Measurements from ENCODE around the gene PFKFB2. TPM values are rescaled to one million over a fixed set of nuclear protein-coding genes. Genes with fewer than 3 reads are reported as not detected.

Gene PFKFB2
- polyA plus RNA-seq, 1 donor (not counting 4 experiments of a cell fraction or from before 2014, with no cell fraction given) = 12.2 TPM

DNA sequence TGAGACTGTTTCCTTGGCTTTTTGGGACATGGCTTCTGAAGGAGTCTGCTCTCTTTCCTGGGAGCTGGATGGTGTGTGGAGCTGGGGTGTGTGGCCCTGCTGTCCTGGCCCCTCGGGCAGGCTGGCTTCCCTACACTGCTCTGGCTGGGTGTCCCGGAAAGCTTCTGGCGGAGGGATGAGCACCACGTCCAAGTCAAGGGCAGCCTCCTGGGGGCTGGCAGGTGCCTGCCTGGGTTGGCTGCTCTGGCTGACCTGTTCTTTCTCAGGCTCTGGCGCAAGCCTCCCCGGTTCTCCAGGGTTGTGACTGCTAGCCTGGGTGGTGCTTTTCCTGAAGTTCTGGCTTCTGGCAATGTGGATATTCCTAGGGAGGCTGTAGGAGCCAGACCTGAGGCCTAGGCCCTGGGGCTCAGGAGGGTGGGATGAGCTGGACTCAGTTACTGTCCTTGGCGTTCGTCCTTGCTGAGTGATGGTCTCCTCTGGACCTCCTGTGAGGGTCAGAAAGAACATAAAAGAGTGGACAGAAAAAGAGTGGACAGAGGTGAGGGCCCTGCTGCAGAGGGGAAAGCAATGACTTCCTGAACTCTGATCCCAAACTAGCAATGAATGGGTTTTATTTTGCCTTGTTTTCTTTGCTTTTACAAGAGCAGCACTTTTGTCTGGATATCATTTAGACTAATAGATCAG, 29.9 kb upstream of the PFKFB2 start:
- H3K9me3 ChIP-seq (ENCODE audit: control insufficient read depth, low read depth, low read length) = no peaks in the 10 kb centered on the region
- H3K27me3 ChIP-seq (ENCODE audit: control insufficient read depth, extremely low read depth, insufficient read depth, low read length) = no peaks in the 10 kb centered on the region
- dilution Hi-C loops (cut with MboI; ENCODE audit: extremely low pct_ligation_motif_present, low sequenced_read_pairs) = no loop called here
- DNase-seq (ENCODE audit: low read depth, low spot score) (no peak), FAIRE-seq (no peak)
- H3K4me1 ChIP-seq (ENCODE audit: control insufficient read depth, extremely low read depth, insufficient read depth, low read length) = peaks cover 97% of the 10 kb centered on the region
- TF ChIP-seq EZH2 (IDR thresholded peaks at IDR 0.05; ENCODE audit: low read length) = no peak
- TF ChIP-seq, protein P1, sequence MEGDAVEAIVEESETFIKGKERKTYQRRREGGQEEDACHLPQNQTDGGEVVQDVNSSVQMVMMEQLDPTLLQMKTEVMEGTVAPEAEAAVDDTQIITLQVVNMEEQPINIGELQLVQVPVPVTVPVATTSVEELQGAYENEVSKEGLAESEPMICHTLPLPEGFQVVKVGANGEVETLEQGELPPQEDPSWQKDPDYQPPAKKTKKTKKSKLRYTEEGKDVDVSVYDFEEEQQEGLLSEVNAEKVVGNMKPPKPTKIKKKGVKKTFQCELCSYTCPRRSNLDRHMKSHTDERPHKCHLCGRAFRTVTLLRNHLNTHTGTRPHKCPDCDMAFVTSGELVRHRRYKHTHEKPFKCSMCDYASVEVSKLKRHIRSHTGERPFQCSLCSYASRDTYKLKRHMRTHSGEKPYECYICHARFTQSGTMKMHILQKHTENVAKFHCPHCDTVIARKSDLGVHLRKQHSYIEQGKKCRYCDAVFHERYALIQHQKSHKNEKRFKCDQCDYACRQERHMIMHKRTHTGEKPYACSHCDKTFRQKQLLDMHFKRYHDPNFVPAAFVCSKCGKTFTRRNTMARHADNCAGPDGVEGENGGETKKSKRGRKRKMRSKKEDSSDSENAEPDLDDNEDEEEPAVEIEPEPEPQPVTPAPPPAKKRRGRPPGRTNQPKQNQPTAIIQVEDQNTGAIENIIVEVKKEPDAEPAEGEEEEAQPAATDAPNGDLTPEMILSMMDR (optimal IDR thresholded peaks at IDR 0.05 in 1 of 3, IDR thresholded peaks at IDR 0.05 in 1 of 3, conservative IDR thresholded peaks at IDR 0.05 in 1 of 3; ENCODE audit: extremely low read depth in 1 of 3, insufficient read depth in 2 of 3, low read length in 3 of 3) = no peak
- H4K20me1 ChIP-seq (ENCODE audit: control insufficient read depth, extremely low read depth, insufficient read depth, low read length) = no peaks in the 10 kb centered on the region
- H3K36me3 ChIP-seq (ENCODE audit: control insufficient read depth in 2 of 2, extremely low read depth in 1 of 2, insufficient read depth in 2 of 2, low read length in 2 of 2) = peaks cover 25 to 54% of the 10 kb centered on the region in 2 experiments
- no peak overlapping the region for H3K4me2 ChIP-seq (ENCODE audit: control insufficient read depth, extremely low read depth, insufficient read depth, low read depth, low read length)
- no peaks in the 10 kb centered on the region for H3K9me1 ChIP-seq (ENCODE audit: control insufficient read depth, extremely low read depth, insufficient read depth, low read length)
- H3K79me2 ChIP-seq (ENCODE audit: control insufficient read depth, insufficient read depth, low read length) = peaks cover 34% of the 10 kb centered on the region
- peak overlapping the region; percentile 93 for H3K9ac ChIP-seq (ENCODE audit: control insufficient read depth, extremely low read depth, insufficient read depth, low read length)
- H3K4me3 ChIP-seq (ENCODE audit: control insufficient read depth in 2 of 3, extremely low read depth in 1 of 3, insufficient read depth in 2 of 3, low read depth in 1 of 3, low read length in 3 of 3) = no peak overlapping the region
- no peak overlapping the region for H2AFZ ChIP-seq (ENCODE audit: control insufficient read depth, low read length)
- peak overlapping the region; percentile 97 for H3K27ac ChIP-seq (ENCODE audit: control insufficient read depth, insufficient read depth, low read length)

- H2AFZ ChIP-seq (ENCODE audit: control insufficient read depth, low read length) = no peak overlapping the region
- H4K20me1 ChIP-seq (ENCODE audit: control insufficient read depth, extremely low read depth, insufficient read depth, low read length) = no peaks in the 10 kb centered on the region
- TF ChIP-seq, protein P1 (optimal IDR thresholded peaks at IDR 0.05 in 1 of 3, IDR thresholded peaks at IDR 0.05 in 1 of 3, conservative IDR thresholded peaks at IDR 0.05 in 1 of 3; ENCODE audit: extremely low read depth in 1 of 3, insufficient read depth in 2 of 3, low read length in 3 of 3) = no peak
- TF ChIP-seq EZH2 (IDR thresholded peaks at IDR 0.05; ENCODE audit: low read length) = no peak
- H3K9me3 ChIP-seq (ENCODE audit: control insufficient read depth, low read depth, low read length) = no peaks in the 10 kb centered on the region
- peak overlapping the region; percentile 99 for H3K27ac ChIP-seq (ENCODE audit: control insufficient read depth, insufficient read depth, low read length)
- H3K4me2 ChIP-seq (ENCODE audit: control insufficient read depth, extremely low read depth, insufficient read depth, low read depth, low read length) = no peak overlapping the region
- H3K9me1 ChIP-seq (ENCODE audit: control insufficient read depth, extremely low read depth, insufficient read depth, low read length) = no peaks in the 10 kb centered on the region
- dilution Hi-C loops (cut with MboI; ENCODE audit: extremely low pct_ligation_motif_present, low sequenced_read_pairs) = no loop called here
- no peaks in the 10 kb centered on the region for H3K27me3 ChIP-seq (ENCODE audit: control insufficient read depth, extremely low read depth, insufficient read depth, low read length)
- peaks cover 97% of the 10 kb centered on the region for H3K4me1 ChIP-seq (ENCODE audit: control insufficient read depth, extremely low read depth, insufficient read depth, low read length)
- H3K4me3 ChIP-seq (ENCODE audit: control insufficient read depth in 2 of 3, extremely low read depth in 1 of 3, insufficient read depth in 2 of 3, low read depth in 1 of 3, low read length in 3 of 3) = no peak overlapping the region
- FAIRE-seq (no peak), DNase-seq (ENCODE audit: low read depth, low spot score) (no peak)
- H3K79me2 ChIP-seq (ENCODE audit: control insufficient read depth, insufficient read depth, low read length) = peaks cover 48% of the 10 kb centered on the region
- H3K9ac ChIP-seq (ENCODE audit: control insufficient read depth, extremely low read depth, insufficient read depth, low read length) = peak overlapping the region; percentile 93
- peaks cover 26 to 61% of the 10 kb centered on the region in 2 experiments for H3K36me3 ChIP-seq (ENCODE audit: control insufficient read depth in 2 of 2, extremely low read depth in 1 of 2, insufficient read depth in 2 of 2, low read length in 2 of 2)
These were observed 28.6 kb upstream of the PFKFB2 start for GRCh38 chr1:207024202-207025145.
